Fibroblast of lung (primary cell): ENCODE results near the gene WDR62.

Experiments
- EZH2 ChIP-seq: IDR thresholded peaks from 2 replicates; pipeline ENCODE4 v1.5.1; 2012; ENCODE audit warnings: low read length, control low read depth, mild to moderate bottlenecking; ENCODE audit errors: missing control alignments
- TF ChIP-seq, protein P1 (sequence below), 2 donors: IDR thresholded peaks in 1 of 2; conservative IDR thresholded peaks in 1 of 2; 1 replicate in 1 of 2; 2 replicates in 1 of 2; pipeline ENCODE4 v1.5.1; 2011 to 2012; ENCODE audit warnings: low read length in 2 of 2, control low read depth in 1 of 2, inconsistent platforms in 1 of 2, low read depth in 1 of 2, mild to moderate bottlenecking in 1 of 2

GRCh38 chr19:36051637-36052036 lies 3.1 kb upstream of the WDR62 start:
- TF ChIP-seq, protein P1, sequence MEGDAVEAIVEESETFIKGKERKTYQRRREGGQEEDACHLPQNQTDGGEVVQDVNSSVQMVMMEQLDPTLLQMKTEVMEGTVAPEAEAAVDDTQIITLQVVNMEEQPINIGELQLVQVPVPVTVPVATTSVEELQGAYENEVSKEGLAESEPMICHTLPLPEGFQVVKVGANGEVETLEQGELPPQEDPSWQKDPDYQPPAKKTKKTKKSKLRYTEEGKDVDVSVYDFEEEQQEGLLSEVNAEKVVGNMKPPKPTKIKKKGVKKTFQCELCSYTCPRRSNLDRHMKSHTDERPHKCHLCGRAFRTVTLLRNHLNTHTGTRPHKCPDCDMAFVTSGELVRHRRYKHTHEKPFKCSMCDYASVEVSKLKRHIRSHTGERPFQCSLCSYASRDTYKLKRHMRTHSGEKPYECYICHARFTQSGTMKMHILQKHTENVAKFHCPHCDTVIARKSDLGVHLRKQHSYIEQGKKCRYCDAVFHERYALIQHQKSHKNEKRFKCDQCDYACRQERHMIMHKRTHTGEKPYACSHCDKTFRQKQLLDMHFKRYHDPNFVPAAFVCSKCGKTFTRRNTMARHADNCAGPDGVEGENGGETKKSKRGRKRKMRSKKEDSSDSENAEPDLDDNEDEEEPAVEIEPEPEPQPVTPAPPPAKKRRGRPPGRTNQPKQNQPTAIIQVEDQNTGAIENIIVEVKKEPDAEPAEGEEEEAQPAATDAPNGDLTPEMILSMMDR (conservative IDR thresholded peaks at IDR 0.05 in 1 of 2, IDR thresholded peaks at IDR 0.05 in 1 of 2; ENCODE audit: low read depth in 1 of 2, low read length in 2 of 2): no peak
- no peak for TF ChIP-seq EZH2
